NT2/D1 (cell line): ENCODE measurements around the gene ARID1B.

Source experiments
- SUZ12 ChIP-seq: IDR thresholded peaks from 2 replicates; pipeline ENCODE4 v1.6.1; 2011; ENCODE audit not compliant: insufficient read length, insufficient read depth; ENCODE audit errors: extremely low read depth
- YY1 ChIP-seq: IDR thresholded peaks from 2 replicates; pipeline ENCODE4 v1.6.1; 2011; ENCODE audit not compliant: insufficient read length, insufficient read depth
- ZNF274 ChIP-seq: IDR thresholded peaks from 2 replicates; pipeline ENCODE4 v1.6.1; 2011; ENCODE audit warnings: mild to moderate bottlenecking, low read depth, low read length

- TF ChIP-seq YY1: no peak
- no peak for TF ChIP-seq SUZ12
- no peak for TF ChIP-seq ZNF274
Observed at GRCh38 chr6:157151029-157151428, 373.9 kb downstream of the ARID1B start.
